ENCODE measurements around the gene AKR1D1.
A peak's percentile ranks its signal among the peaks of the same experiment; 100 is the strongest.
"Not testable (repeated sequence)": the region's sequence is repeated elsewhere in the genome, so short reads cannot be mapped to it uniquely, and the experiment has no call there.

The AKR1D1 gene

DNA sequence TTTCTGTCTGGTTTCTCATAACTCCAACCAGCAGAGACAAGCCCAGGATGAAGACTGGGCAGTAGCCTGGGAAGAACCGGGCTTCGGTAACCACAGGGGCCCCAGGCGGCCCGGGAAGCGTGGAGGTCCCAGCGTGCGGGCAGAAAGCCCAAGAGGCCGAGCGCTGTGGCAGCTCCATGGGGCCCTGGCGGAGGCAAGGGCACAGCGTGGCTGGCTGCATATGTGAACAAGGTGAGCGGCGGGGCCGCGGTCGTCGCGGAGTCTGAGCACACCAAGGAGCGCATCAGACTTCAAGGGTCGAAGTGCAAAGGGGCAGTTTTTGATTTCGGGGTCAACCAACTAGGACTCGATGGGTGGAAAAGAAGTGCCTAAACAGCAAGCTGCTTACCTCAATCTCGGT is 45.9 kb downstream of the AKR1D1 start:
- DNase-seq (ENCODE audit: low spot score) = no peak

DNA sequence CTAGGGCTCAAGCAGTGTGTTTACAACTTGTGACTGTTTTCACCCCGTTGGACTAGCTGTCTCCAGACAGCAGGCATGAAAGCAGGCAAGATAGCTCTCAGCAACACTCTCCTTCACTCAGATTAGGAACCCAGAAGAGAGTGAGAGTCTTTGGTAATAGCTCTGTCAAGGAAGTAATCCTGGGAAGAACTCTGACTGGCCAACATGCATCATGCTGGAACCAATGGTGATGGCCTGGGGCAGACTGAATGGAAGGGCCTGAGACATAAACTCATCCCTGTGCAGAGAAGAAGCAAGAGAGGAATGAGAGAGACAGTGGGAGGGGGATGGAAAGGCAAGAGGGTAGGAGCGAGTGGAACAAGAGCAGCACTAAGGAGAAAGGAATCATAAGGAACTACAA is 48.9 kb downstream of the AKR1D1 start:
- no peak for DNase-seq (ENCODE audit: low spot score)

DNA sequence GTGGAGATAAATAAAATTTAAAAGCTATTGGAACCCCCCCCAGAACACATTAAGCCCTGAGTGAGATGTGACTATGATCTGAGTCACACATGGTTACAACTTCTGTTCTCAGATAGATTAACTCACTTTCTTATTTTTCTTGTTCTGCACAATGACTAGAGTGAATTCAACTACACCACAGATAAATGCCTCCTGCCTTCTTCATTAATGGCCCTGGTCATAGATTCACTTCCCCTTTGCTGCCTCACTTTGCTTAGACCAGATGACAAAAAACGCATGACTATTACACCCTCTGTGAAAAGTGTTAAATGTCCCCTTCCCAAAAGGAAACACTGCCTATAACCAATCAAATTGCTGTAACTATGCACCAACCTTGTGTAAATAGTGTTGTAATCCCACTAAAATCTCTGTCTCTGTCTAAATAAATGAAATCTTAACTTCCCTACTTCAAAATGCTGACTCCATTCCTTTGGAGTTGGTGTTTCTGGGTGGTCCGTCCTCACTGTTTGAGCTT is 49.4 kb downstream of the AKR1D1 start:
- DNase-seq (ENCODE audit: low spot score) = no peak

DNA sequence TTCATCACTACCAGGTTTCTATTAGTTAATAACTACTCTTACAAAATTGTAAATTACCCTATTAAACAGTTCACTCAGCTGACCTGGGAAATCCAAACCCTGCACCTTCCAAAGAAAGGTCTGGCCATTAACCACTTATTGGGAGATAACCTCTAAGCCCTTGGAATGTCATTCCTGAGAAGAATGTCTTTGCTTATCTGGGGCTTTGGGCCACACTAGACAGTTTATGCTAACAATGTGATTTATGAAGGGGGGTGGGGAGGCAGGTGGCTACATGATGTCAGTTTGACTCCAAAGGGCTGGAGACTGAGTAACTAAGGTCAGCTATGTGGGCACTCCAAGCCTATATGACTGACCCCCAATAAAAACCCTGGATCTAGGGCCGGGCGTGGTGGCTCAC is 50.7 kb downstream of the AKR1D1 start:
- no peak for DNase-seq (ENCODE audit: low spot score)

DNA sequence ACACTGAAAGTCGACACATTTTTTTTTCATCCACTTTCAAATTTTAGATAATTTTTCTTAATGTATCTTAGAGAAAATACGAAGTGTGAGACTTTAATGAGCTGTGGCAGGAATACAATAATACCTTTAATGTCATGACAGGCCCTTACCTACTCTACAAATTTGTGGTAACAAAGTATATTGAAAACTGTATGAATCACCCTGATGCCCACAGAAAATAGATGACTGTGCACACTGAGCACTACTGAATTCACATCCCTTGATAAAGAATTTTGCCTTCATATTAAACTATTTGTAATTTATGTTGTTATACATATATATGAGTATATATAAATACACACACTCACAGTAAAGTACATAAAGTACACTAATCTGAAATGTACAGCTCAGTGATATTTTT is 51.7 kb downstream of the AKR1D1 start:
- DNase-seq (ENCODE audit: low spot score) = no peak

DNA sequence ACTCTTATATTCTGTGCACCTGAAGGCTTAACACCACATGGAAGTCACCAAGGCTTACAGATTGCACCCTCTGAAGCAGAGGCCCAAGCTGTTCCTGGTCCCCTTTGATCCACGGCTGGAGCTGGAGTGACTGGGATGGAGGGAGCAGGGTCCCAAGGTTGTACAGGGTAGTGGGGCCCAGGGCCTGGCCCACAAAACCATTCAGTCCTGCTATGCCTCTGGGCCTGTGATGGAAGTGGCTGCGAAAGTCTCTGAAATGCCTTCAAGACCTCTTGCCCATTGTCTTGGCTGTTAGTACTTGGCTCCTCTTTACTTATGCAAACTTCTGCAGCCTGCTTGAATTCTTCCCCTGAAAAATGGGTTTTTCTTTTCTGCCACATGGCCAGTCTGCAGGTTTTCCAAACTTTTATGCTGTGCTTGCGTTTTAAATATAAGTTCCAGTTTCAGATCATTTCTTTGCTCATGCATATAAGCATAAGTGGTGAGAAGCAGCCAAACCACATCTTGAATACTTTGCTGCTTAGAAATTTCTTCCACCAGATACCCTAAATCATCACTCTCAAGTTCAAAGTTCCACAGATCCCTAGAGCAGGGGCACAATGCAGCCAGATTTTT is 53.4 kb downstream of the AKR1D1 start:
- no peak for DNase-seq (ENCODE audit: low spot score)

DNA sequence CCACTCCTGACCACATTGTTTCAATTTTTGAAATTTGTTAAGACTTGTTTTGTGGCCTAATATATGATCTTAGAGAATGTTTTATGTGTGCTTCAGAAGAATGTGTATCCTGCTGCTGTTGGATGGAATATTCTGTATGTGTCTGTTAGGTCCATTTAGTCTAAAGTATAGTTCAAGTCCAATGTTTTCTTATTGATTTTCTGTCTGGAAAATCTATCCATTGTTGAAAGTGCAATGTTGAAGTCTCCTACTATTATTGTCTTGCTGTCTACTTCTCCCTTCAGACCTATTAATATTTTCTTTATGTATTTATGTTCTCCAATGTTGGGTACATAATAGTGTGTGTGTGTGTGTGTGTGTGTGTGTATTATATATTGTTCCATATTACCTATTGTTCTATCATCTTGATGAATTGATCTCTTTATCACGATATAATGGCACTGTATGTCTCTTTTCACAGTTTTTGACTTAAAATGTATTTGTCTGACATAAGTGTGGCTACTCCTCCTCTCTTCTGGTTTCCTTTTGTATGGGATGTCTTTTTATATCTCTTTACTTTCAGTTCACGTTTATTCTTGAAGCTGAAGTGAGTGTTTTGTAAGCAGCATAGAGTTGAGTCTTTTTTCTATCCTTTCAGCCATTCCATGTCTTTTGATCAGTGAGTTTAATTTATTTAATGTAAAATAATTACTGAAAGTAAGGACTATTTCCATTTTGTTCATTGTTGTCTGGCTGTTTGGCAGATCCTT is 61.3 kb downstream of the AKR1D1 start:
- DNase-seq (ENCODE audit: low spot score) = no peak

DNA sequence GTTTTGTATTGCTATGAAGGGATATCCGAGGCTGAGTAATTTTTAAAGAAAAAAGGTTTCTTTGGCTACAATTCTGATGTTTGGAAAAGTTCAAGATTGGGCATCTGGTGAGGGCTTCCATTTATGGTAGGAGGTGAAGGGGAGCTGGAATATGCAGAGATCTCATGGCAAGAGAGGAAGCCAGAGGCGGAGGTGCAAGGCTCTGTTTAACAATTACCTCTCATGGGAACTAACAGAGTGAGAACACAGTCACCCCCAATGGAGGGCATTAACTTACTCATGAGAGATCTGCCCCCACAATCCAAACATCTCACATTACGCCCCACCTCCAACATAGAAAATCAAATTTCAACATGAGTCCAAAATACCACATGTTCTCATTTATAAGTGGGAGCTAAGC is 62.0 kb downstream of the AKR1D1 start:
- DNase-seq (ENCODE audit: low spot score) = no peak

DNA sequence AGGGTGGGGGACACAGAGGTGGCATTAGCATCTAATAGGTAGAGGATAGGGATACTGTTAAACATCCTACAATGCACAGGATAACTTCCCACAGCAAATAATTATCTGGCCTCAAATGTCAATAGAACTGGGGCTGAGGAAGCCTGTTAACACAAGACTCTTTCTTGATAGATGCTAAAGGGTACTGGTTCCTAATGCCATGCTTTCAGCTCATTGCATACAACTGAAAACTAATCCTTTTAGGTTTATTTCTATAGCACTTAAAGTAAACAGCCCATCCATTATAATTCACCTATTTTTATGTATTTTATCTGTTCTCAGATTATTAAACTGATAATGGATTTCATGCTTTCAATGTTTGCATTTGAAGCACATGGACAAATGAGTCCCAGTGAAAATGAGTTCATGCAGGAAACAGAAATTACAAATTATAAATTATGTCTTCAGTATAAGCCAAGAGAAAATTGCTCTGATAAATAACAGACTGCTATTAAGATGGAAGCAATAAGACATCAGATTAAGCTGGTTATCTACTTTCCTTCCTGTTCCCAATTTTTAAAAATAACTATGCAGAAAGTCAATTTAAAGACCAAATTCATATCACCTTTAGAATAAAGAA is 66.4 kb downstream of the AKR1D1 start:
- DNase-seq (ENCODE audit: low spot score) = no peak

DNA sequence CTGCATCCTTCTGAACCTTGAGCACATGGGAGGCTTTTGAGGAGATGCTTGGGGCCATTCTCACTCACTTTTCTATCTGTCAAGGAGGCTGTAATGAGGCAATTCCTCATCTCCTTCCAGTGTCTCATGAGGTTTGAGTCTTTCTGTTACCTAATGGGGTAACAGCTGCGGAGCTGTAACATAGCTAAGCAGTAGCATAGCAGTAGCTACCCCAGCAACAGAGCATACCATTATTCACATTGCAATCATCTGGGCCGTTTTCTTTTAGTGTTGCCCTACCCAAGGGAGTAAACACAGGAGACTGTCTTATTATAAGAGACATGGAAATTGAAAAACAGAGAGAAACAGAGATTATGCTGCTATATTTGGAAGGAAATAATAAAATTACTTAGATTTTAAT is 68.7 kb downstream of the AKR1D1 start:
- no peak for DNase-seq (ENCODE audit: low spot score)

DNA sequence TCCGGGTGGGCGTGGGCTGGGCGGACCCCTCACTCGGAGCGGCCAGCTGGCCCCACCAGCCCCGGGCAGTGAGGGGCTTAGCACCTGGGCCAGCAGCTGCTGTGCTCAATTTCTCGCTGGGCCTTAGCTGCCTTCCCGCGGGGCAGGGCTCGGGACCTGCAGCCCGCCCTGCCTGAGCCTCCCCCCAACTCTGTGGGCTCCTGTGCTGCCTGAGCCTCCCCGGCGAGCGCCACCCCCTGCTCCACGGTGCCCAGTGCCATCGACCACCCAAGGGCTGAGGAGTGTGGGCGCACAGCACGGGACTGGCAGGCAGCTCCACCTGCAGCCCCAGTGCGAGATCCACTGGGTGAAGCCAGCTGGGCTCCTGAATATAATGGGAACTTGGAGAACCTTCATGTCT is 70.0 kb downstream of the AKR1D1 start:
- not testable (repeated sequence) for DNase-seq (ENCODE audit: low spot score)

DNA sequence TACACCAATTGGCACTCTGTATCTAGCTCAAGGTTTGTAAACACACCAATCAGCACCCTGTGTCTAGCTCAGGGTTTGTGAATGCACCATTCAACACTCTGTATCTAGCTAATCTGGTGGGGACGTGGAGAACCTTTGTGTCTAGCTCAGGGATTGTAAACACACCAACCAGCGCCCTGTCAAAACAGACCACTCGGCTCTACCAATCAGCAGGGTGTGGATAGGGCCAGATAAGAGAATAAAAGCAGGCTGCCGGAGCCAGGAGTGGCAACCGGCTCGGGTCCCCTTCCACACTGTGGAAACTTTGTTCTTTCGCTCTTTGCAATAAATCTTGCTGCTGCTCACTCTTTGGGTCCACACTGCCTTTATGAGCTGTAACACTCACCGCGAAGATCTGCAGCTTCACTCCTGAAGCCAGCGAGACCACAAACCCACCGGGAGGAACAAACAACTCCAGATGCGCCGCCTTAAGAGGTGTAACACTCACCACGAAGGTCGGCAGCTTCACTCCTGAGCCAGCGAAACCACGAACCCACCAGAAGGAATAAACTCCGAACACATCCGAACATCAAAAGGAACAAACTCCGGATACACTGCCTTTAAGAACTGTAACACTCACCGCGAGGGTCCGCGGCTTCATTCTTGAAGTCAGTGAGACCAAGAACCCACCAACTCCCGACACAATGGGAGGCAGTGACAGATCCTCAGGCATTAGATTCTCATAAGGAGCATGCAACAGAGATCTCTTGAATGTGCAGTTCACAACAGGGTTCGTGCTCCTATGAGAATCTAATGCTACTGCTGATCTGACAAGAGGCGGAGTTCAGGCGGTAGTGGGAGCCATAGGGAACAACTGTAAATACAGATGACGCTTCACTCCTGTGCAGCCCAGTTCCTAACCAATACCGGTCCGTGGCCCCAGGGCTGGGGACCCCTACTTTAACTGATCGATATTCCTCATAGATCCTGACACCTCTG is 70.8 kb downstream of the AKR1D1 start:
- DNase-seq (ENCODE audit: low spot score) = not testable (repeated sequence)

DNA sequence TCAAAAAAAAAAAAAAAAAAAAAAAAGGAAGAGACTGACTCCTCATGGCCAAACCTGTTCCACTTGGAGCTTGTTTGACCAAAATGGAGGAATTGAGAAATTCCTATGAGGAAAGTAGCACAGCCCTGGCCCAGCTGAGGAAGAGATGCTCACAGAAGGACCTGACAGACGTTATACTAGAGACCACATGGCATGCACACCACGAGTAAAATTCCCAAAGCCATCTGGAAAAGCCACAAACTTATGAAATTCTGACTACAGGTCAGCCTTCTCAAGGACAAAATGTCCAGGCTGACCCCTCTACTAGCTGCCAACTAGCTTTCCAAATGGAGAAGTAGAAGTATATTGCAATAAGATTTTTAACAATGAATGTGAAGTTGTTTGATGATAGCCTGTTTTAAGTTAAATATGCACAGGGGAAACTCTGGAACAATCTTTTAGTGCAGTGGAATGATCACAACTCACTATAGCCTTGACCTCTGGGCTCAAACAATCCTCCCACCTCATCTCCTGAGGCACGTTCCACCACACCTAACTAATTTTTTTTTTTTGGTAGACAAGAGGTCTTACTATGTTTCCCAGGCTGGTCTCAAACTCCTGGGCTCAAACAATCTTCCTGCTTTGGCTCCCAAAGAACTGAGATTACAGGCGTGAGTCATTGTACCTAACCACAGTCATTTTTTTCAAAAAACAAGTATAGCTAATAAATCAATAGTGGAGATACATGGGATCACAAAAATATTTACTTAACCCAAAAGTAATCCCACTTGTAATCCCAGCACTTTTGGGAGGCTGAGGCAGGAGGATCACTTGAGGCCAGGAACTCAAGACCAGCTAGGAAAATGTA is 75.7 kb downstream of the AKR1D1 start:
- DNase-seq (ENCODE audit: low spot score) = no peak

DNA sequence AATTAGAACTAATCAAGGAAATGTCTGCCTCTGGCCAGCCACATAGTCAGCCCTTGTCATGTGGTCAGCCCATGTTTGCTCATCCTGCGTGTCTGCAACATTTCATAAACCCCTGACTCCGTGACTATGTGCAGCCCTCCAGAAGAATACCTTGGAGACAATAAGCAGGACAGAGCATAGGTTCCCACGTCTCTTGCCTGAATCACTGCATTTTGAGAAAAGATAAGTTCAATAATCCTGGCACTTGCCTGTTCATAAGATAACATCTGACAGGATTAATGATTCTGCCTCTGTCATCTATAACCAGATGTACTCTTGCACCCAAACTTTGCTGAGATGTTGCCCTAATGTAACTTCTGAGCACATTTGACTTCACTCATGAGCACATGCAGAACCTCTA is 78.4 kb downstream of the AKR1D1 start:
- DNase-seq (ENCODE audit: low spot score) = no peak

DNA sequence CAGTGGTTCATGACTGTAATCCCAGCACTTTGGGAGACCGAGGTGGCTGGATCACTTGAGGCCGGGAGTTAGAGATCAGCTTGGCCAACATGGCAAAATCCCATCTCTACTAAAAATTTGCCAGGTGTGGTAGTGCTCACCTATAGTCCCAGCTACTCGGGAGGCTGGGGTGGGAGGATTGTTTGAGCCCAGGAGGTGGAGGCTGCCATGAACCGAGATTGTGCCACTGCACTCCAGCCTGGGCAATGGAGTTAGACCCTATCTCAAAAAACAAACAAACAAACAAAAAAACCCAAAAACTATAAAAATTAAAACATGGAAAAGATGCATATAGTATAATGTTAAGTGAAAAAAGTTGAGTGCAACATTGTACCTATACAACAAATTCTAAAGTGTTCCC is 81.4 kb downstream of the AKR1D1 start:
- DNase-seq (ENCODE audit: low spot score) = no peak

DNA sequence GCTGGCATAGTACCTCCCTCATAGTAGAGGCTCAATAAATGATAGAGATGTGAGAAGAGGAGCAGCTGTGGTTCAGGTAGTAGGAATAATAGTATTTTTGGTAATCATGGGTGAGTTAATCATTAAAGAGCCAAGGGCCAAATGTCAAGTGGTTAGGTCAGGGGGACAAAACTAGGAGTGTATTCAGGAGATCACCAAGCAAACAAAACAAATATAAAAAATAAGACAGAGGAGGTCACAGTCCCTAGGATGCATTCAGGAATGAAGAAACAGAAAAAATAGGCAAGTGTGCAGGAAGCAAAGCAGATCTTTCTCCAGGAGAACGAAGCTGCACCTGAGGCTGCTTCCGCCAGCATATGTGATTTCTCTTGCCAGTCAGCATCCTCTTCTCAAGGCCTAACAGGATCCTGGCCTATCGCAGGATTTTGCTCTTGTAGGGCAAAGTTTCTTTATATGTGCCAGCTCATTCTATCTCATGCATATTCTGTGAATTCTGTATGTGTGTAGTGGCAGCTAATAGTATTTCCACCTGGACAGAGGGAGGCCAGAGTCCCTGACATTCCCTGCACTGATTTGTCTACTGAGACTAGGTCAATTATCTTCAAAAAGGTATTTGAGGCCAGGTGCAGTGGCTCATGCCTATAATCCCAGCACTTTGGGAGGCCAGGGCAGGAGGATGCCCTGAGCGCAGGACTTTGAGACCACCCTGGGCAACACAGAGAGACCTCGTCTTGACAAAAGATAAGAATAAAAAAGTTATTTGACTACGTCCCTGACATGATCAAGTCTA is 82.7 kb downstream of the AKR1D1 start:
- no peak for DNase-seq (ENCODE audit: low spot score)

DNA sequence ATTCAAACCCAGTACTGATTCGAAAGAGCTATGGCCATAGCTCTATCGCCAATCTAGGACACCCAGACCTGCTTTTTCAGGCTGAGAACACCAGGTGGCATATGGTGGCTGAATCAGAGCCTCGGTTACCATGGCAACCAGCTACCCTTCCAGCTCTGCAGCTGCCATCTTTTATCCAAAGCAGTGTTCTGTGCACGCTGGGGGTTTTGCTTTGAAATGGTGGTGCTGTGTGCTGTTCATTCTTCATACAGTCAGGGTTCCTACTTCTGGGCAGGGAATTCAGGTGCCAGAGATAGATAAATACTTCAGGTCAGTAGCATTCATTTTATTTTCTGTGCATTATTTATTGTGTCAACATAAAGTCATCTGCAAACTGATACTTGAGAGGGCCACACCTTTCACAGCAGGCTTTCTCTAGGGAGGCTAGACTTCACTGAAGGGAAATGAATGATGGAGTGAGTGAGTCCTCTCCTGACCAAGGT is 85.4 kb downstream of the AKR1D1 start:
- peak; percentile 89 for DNase-seq (ENCODE audit: low spot score)

DNA sequence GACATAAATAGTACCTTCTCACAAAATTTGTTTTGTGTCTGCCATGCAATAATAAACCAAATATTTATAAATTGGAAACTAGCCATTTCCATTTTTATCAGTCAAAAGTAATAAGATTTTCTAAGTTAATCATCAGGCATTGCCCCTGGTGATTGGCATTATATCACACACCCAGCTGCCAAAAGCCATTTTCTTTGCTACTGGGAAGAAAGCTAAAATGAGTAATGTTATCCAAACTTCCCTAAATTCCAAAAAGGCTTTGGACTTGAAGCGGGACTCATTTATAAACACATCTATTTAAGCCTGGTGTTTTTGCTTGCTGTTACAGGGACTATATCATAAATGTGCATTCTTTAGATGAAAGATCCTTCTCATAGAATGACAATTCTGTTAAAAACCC is 86.0 kb downstream of the AKR1D1 start:
- no peak for DNase-seq (ENCODE audit: low spot score)

DNA sequence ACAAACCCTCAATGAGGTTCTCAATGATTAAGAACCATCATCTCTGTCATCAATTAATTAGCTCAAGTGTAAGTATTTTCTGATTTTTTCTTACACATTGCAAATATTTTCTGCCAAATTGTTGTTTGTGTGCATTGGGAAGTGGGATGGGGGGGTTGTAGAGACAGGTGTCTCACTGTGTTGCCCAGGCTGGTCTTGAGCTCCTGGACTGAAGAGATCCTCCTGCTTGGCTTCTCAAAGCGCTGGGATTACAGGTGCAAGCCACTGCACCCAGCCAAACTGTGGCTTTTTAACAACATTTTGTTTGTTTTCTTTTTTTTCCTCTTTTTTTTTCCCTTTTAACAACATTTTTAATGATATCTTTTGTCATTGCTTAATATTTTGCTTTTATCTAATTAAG is 87.5 kb downstream of the AKR1D1 start:
- no peak for DNase-seq (ENCODE audit: low spot score)

DNA sequence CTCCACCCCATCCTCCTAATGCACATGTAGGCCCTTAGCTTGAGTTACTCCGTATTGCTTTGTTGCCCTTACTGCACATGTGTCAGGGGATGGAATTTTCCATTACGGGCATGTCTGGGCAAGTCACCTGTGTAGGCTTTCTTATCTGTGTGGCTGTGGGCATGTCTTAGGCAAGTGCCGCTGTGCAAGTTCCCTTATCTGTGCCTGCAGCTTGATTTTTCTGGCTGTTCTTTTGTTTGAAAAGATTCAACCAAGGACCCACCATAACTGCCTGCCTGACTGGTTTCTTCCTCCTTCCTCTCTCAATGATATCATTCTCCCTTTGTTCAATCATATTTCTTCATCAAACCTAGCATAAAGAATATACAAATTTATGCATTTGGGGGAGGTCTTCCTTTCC is 88.5 kb downstream of the AKR1D1 start:
- no peak for DNase-seq (ENCODE audit: low spot score)

Data from D341Med (cell line).